Measurements from ENCODE around the gene COMMD3.
A peak's percentile ranks its signal among the peaks of the same experiment; 100 is the strongest.

The COMMD3 gene

DNA sequence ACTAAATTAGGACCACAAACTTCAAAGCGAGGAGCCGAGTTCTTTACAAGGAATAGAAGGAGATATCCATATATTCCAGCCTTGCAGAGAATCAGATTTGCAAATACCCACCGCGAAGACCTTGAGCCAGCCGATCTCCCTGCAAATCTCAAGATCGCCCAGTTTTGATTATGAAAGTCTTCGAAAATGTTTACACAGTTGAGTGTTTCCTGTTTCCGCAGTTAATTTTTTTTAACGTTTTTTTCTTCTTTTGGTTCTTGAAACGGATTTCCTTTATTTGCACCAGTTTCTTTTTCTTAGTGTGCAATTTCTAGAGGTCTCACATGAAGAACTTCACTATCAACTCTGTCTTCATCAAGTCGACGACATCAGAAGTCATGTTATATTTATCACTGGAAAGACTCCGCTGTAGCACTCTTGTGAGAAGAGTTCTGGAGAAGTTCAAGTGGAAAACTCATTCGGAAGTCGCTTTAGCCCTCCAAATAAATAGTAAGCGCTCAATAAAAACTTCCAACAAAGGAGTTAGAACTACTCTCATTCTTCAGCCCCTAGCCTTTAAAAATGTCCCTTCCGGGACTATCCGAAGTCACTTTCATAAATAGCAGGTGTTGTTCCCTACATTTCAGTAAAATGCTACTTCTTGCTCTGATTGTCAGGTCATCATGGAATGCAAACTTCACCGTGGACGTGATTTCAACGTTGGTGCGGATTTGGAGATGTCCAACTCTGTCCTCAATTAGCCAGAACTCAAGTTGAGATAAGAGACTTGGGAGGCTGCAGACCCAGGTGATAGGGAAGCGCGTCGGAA is 17.2 kb downstream of the COMMD3 start:
- DNase-seq (ENCODE audit: low read depth), result no peak
- no peak overlapping the region for H3K4me3 ChIP-seq (ENCODE audit: low read length)
- TF ChIP-seq, protein P1, sequence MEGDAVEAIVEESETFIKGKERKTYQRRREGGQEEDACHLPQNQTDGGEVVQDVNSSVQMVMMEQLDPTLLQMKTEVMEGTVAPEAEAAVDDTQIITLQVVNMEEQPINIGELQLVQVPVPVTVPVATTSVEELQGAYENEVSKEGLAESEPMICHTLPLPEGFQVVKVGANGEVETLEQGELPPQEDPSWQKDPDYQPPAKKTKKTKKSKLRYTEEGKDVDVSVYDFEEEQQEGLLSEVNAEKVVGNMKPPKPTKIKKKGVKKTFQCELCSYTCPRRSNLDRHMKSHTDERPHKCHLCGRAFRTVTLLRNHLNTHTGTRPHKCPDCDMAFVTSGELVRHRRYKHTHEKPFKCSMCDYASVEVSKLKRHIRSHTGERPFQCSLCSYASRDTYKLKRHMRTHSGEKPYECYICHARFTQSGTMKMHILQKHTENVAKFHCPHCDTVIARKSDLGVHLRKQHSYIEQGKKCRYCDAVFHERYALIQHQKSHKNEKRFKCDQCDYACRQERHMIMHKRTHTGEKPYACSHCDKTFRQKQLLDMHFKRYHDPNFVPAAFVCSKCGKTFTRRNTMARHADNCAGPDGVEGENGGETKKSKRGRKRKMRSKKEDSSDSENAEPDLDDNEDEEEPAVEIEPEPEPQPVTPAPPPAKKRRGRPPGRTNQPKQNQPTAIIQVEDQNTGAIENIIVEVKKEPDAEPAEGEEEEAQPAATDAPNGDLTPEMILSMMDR (conservative IDR thresholded peaks at IDR 0.05; ENCODE audit: low read depth, low read length), result no peak

DNA sequence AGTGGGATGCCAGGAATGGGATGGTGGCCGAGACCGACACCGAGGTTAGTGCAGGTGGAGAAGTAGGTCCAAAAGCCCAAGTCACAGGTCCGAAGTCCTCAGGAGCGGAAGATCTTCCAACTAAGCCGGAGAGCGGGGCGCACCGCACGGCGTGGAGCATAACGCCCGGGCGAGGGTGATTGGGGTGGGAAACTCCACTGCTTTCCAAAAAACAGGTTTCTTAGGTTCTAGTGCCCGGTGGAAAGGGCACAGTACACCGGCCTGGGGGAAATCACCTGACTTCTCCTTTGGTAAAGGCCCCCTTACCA is 17.7 kb downstream of the COMMD3 start:
- H3K4me3 ChIP-seq (ENCODE audit: low read length), result no peak overlapping the region
- TF ChIP-seq, protein P1 (conservative IDR thresholded peaks at IDR 0.05; ENCODE audit: low read depth, low read length), result no peak
- DNase-seq (ENCODE audit: low read depth), result no peak

DNA sequence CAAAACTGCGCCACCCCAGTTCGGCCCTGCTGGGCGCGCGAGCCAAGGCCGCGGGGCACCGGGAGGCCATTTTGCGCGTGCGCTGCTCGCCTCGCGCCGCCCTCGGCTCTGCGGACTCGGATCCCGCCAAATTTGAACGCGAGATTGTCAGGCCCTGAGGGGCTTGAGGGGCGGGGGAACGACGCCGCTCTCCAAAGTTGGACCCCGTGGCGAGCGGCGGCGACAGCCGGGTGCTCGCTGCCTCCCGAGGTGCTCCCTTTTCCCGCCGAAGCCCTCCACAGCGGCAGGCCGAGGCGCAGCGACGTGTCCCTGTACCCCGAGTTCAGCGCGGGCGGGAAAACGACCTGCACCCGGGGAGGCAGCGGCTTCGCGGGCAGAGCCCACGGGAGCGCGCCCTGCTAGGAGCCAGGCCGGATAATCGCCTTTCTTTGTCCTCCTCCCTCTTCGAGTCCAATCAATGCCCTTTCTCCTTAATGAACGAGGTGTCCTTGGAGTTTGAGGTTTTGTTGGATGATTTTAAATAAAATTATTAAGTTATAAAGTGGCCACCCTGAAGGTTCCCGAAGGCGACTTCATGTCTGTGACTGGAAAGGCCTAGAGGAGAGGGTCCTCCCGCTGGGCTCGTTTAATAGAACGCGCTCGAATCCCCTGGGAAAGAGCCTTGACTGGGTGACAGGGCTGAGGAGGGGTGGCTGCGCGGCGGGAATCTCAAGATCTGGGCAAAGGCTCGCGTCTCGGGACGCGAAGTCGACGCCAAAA is 18.4 kb downstream of the COMMD3 start:
- TF ChIP-seq, protein P1 (conservative IDR thresholded peaks at IDR 0.05; ENCODE audit: low read depth, low read length), result no peak
- no peak for DNase-seq (ENCODE audit: low read depth)
- H3K4me3 ChIP-seq (ENCODE audit: low read length), result peak overlapping the region; percentile 40

DNA sequence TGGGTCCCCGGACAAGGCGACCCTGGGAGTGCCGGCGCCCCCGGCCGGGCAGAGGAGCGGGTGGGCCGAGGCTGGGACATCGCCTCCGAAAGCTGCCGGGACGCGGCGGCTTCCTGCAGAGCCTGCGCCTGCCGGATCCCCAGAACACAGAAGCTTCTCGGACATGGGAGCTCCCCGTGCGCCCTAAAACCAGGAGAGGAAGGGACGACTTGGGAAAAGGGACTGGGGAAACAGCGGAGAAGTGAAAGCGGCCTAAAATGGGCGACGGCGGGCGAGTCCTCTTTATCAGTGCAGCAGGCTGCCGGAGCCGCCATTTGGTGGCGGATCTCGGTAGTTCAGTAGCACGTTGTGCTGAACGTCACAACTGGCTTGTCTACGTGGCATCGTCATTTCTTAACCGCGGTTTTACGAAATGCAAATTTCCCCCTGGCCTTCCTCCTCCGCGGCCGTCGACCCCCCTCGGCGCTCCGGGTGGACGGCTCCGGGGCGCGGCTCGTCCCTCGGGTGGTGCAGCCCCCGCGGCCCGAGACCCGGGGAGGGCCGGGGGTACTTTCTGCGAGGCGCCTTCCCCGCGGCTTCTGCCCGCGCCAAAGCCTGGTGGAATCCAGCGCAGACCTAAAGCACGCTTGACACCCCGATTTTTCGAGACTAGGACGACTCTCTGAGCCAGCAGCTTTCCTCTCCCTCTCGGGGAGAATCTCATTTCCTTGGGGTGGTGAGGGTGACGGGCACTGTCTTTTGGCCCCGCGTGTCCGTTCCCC is 19.2 kb downstream of the COMMD3 start:
- peak overlapping the region; percentile 40 for H3K4me3 ChIP-seq (ENCODE audit: low read length)
- TF ChIP-seq, protein P1 (conservative IDR thresholded peaks at IDR 0.05; ENCODE audit: low read depth, low read length), result no peak
- DNase-seq (ENCODE audit: low read depth), result no peak

DNA sequence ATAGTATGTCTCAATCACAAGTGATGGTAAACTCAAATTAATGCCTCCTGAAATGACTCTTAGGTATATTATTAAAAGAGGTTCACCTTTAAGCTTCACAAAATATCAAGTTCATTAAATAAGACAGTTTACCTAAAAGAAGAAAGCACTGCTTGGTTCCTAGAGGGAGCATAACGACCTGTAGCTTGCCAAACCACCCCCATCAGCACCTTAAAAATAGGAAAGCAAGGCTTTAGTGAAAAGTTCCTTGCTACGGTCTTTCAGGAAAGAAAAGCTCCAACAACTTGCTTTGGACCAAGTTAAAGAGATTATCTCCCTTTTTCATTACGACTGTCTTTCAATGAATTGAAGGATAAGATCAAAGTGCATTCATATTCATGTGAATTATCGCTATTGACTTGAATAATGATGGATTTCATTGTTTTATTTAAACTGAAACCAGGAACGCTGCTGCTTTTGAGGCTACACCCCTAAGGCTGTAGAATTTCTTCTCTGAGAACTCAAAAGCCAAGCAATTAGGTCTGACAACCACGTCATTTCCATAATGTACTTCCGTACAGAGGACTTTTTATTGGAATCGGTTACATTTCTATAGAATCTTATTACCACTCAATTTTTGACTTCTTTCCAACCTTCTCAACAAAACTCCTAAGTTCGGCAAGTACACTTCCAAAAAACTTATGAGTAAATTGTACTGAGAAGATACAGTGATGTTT is 22.2 kb downstream of the COMMD3 start:
- DNase-seq (ENCODE audit: low read depth), result no peak
- TF ChIP-seq, protein P1 (conservative IDR thresholded peaks at IDR 0.05; ENCODE audit: low read depth, low read length), result no peak
- H3K4me3 ChIP-seq (ENCODE audit: low read length), result no peak overlapping the region

DNA sequence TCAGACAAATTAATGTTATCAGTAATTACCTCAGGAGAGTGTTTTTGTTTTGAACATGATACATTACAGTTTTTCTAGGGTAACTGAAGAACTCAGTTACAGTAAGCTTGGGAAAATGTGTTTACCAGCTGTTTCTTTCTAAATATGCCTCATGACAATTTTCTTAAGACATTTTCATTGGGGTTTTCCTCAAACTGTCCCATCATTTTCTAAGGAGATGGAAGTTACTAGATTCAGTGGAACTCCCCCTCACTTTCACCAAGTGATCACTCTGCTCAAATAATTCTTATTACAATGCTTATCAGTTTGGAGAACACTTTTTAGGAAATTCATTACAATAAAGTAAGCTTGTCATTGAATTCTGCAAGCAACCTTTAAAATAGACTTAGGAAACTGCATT is 22.7 kb downstream of the COMMD3 start:
- no peak for DNase-seq (ENCODE audit: low read depth)
- no peak overlapping the region for H3K4me3 ChIP-seq (ENCODE audit: low read length)
- TF ChIP-seq, protein P1 (conservative IDR thresholded peaks at IDR 0.05; ENCODE audit: low read depth, low read length), result no peak
